GM12872 (cell line): ENCODE measurements around the gene LAMTOR2.

Source experiments
- CTCF ChIP-seq: IDR thresholded peaks from 3 replicates; pipeline ENCODE4 v1.5.1; 2011; ENCODE audit warnings: low read depth, mild to moderate bottlenecking, low read length, moderate library complexity; ENCODE audit not compliant: insufficient read depth

Gene LAMTOR2

GRCh38 chr1:156020293-156021092 is 34.1 kb upstream of the LAMTOR2 start, which contains the start of gene SSR2:
Gene SSR2, minus strand, starts transcription at chr1:156020951. Its CDS starts 784 bp downstream, at chr1:156020167.
- no peak for TF ChIP-seq CTCF

GRCh38 chr1:156021093-156021428 is 33.5 kb upstream of the LAMTOR2 start:
- TF ChIP-seq CTCF: no peak

GRCh38 chr1:156021954-156022353 is 32.6 kb upstream of the LAMTOR2 start:
- TF ChIP-seq CTCF: no peak

GRCh38 chr1:156024801-156025200 is 29.8 kb upstream of the LAMTOR2 start:
- no peak for TF ChIP-seq CTCF

GRCh38 chr1:156025876-156026275 is 28.7 kb upstream of the LAMTOR2 start:
- TF ChIP-seq CTCF: peak; percentile 75

GRCh38 chr1:156026588-156026987 is 28.0 kb upstream of the LAMTOR2 start:
- no peak for TF ChIP-seq CTCF

GRCh38 chr1:156033011-156033410 is 21.6 kb upstream of the LAMTOR2 start:
- TF ChIP-seq CTCF: no peak

GRCh38 chr1:156042828-156043227 is 11.8 kb upstream of the LAMTOR2 start:
- TF ChIP-seq CTCF: no peak
